Lung (tissue), 12 donors: Measurements from ENCODE around the gene HDAC2. TPM values are rescaled to one million over a fixed set of nuclear protein-coding genes. Genes with fewer than 3 reads are reported as not detected.

Source experiments
- ATAC-seq: fragments of 200-7000 bp; cut with Tn5 transposase; one replicate; pipeline ENCODE4 v1.9.1; 2020; ENCODE audit warnings: moderate number of reproducible peaks; ENCODE audit not compliant: insufficient read depth, low FRiP score
- DNase-seq, 3 donors: peaks; one replicate each; pipeline ENCODE4 v3.0.0-alpha.2; 2013 to 2017
- H3K27ac ChIP-seq, 2 donors: one replicate each; pipeline ENCODE4 v1.5.1; 2013; ENCODE audit warnings: mild to moderate bottlenecking in 2 of 2, moderate library complexity in 2 of 2, control low read depth in 1 of 2, inconsistent platforms in 1 of 2, low read depth in 1 of 2, low read length in 1 of 2
- H3K27me3 ChIP-seq, 3 donors: one replicate each; pipeline ENCODE4 v1.5.1; 2013; ENCODE audit warnings: low read length in 2 of 3; ENCODE audit not compliant: control insufficient read depth in 3 of 3, insufficient read depth in 3 of 3
- H3K36me3 ChIP-seq, 4 donors: one replicate each; pipeline ENCODE4 v1.5.1; 2013; ENCODE audit warnings: low read length in 4 of 4, mild to moderate bottlenecking in 1 of 4, moderate library complexity in 1 of 4; ENCODE audit not compliant: control insufficient read depth in 4 of 4, insufficient read depth in 4 of 4
- H3K4me1 ChIP-seq, 5 donors: one replicate each; pipeline ENCODE4 v1.5.1; 2013; ENCODE audit warnings: low read length in 5 of 5, mild to moderate bottlenecking in 2 of 5, moderate library complexity in 1 of 5; ENCODE audit not compliant: control insufficient read depth in 5 of 5, insufficient read depth in 5 of 5
- H3K4me3 ChIP-seq: one replicate; pipeline ENCODE4 v1.5.1; 2013; ENCODE audit warnings: mild to moderate bottlenecking, control low read depth, moderate library complexity
- H3K9ac ChIP-seq, 2 donors: one replicate each; pipeline ENCODE4 v1.5.1; 2013; ENCODE audit warnings: low read length in 2 of 2, control low read depth in 1 of 2; ENCODE audit not compliant: insufficient read depth in 1 of 2
- H3K9me3 ChIP-seq, 4 donors: one replicate each; pipeline ENCODE4 v1.5.1; 2013; ENCODE audit warnings: low read length in 3 of 4, mild to moderate bottlenecking in 1 of 4, moderate library complexity in 1 of 4; ENCODE audit not compliant: control insufficient read depth in 4 of 4, insufficient read depth in 3 of 4
- CTCF ChIP-seq: IDR thresholded peaks from 2 replicates; pipeline ENCODE4 v1.5.1; 2012; ENCODE audit warnings: mild to moderate bottlenecking; ENCODE audit errors: control extremely low read depth, extremely low read depth
- WGBS, 2 donors: extraction: QIAGEN DNeasy Blood & Tissue Kit; methylation state at CpG; one replicate each; pipeline ENCODE4 v1.1.7; 2013; 5-methylcytosine and 5-hydroxymethylcytosine counted together
- polyA plus RNA-seq, 2 donors: library from polyadenylated mRNA; stranded (reverse); fragments of 200-250 nt; gene quantifications; one replicate each; pipeline ENCODE4 v1.2.1, GENCODE V29; 2013
- total RNA-seq, 2 donors: library from RNA; depleted of rRNA in 1 of 2; stranded (reverse); fragments of >200 nt in 1 of 2; gene quantifications; one replicate each; pipeline ENCODE4 v1.2.1, GENCODE V29; 2014 to 2021
- donor health status: control.
- donor health status: control.
- donor health status: Bipolar disorder and iron deficiency.
- donor health status: healthy.
- donor health status: DM: yes; HTN: yes; CAD: no.

HDAC2 gene
- total and polyA plus RNA-seq, 4 donors = 48.2 to 113 (median 61.4) TPM

- no peak overlapping the region for H3K27ac ChIP-seq
- peaks cover 0 to 18% (median 4%) of the 10 kb centered on the region in 5 donors for H3K4me1 ChIP-seq
- H3K4me3 ChIP-seq = no peak overlapping the region
- H3K9me3 ChIP-seq = no peaks in the 10 kb centered on the region
- ATAC-seq (no peak), DNase-seq (no peak)
- H3K9ac ChIP-seq = no peak overlapping the region
- peaks cover 4 to 27% (median 17%) of the 10 kb centered on the region in 4 donors for H3K36me3 ChIP-seq
- no peak for TF ChIP-seq CTCF
- no peaks in the 10 kb centered on the region for H3K27me3 ChIP-seq
- 91 to 96% methylated on average over 8 of the region's 8 CpGs for WGBS, 2 donors
Observed at GRCh38 chr6:113949499-113949898, 21.4 kb downstream of the HDAC2 start.

- no peaks in the 10 kb centered on the region for H3K27me3 ChIP-seq
- H3K27ac ChIP-seq = no peak overlapping the region
- no peak overlapping the region for H3K4me3 ChIP-seq
- ATAC-seq = no peak
- no peak overlapping the region for H3K9ac ChIP-seq
- peaks cover 5 to 41% (median 23%) of the 10 kb centered on the region in 4 donors for H3K36me3 ChIP-seq
- H3K9me3 ChIP-seq = no peaks in the 10 kb centered on the region
- DNase-seq = no peak
- no peak for TF ChIP-seq CTCF
- whole genome bisulfite sequencing, 2 donors = 95 to 98% methylated on average over 2 of the region's 2 CpGs
- peaks cover 0 to 18% (median 4%) of the 10 kb centered on the region in 5 donors for H3K4me1 ChIP-seq
Observed at GRCh38 chr6:113944701-113945100, 26.2 kb downstream of the HDAC2 start.

GRCh38 chr6:113939825-113940224 lies 31.1 kb downstream of the HDAC2 start:
- H3K4me3 ChIP-seq = no peak overlapping the region
- peaks cover 7 to 31% (median 21%) of the 10 kb centered on the region in 4 donors for H3K36me3 ChIP-seq

More at GRCh38 chr6:113939825-113940224, 31.1 kb downstream of the HDAC2 start:
- no peak for DNase-seq
- Histone ChIP-seq H3K27ac (no peak overlapping the region), H3K9ac (no peak overlapping the region), H3K4me1 (no peaks in the 10 kb centered on the region), H3K27me3 (no peaks in the 10 kb centered on the region), H3K9me3 (no peaks in the 10 kb centered on the region)
- TF ChIP-seq CTCF = no peak
- no peak for ATAC-seq
